SK-N-SH (cell line): ENCODE measurements around the gene SEC24B.

ENCODE experiments used
- ELF1 ChIP-seq: IDR thresholded peaks from 2 replicates; pipeline ENCODE4 v1.4.0; 2012
- GATA2 ChIP-seq: sonication (generic); formaldehyde crosslinking; IDR thresholded peaks from 2 replicates; pipeline ENCODE4 v1.5.0; 2020; ENCODE audit warnings: mild to moderate bottlenecking, missing genetic modification reagents
- JUND ChIP-seq: IDR thresholded peaks from 2 replicates; pipeline ENCODE4 v1.4.0; 2012
- NFIC ChIP-seq: IDR thresholded peaks from 2 replicates; pipeline ENCODE4 v1.4.0; 2012; ENCODE audit warnings: borderline replicate concordance
- POLR2AphosphoS5 ChIP-seq: IDR thresholded peaks from 2 replicates; pipeline ENCODE4 v1.6.1; 2012; ENCODE audit warnings: low read depth, low read length
- SIN3A ChIP-seq: IDR thresholded peaks from 2 replicates; pipeline ENCODE4 v1.6.1; 2012; ENCODE audit warnings: low read depth, mild to moderate bottlenecking, low read length, moderate library complexity, borderline replicate concordance
- TAF1 ChIP-seq: IDR thresholded peaks from 2 replicates; pipeline ENCODE4 v1.6.1; 2012; ENCODE audit warnings: low read depth, mild to moderate bottlenecking, low read length, moderate library complexity, borderline replicate concordance
- TF ChIP-seq, protein P1 (sequence below): IDR thresholded peaks from 2 replicates; pipeline ENCODE4 v1.6.1; 2012; ENCODE audit warnings: mild to moderate bottlenecking, low read depth, low read length, moderate library complexity
- TF ChIP-seq, protein P2 (sequence below): fragments of 200-600 bp; sonication (generic); IDR thresholded peaks from 2 replicates; pipeline ENCODE4 v1.6.1; 2017; ENCODE audit warnings: antibody characterized with exemption, mild to moderate bottlenecking, moderate library complexity
- TF ChIP-seq, protein P3 (sequence below): IDR thresholded peaks from 2 replicates; pipeline ENCODE4 v1.4.0; 2012; ENCODE audit warnings: low read depth

DNA sequence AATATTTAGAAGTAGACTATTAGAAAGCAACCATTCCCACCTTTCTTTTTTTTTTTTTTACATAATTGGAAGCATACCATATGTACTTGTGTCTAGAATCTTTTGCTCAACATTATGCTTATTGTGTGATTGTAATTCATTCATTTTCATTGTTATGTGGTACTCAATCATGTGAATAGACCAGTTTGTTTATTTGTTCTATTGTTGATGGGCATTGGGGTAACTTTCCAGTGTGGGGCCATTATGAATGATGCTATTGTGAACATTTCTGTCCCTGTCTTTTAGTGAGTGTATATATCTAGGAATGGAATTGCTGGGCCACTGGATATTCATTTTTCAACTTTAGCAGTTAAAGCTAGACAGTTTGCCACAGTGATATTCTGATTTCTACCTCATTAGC is 63.9 kb downstream of the SEC24B start:
- TF ChIP-seq, protein P1, sequence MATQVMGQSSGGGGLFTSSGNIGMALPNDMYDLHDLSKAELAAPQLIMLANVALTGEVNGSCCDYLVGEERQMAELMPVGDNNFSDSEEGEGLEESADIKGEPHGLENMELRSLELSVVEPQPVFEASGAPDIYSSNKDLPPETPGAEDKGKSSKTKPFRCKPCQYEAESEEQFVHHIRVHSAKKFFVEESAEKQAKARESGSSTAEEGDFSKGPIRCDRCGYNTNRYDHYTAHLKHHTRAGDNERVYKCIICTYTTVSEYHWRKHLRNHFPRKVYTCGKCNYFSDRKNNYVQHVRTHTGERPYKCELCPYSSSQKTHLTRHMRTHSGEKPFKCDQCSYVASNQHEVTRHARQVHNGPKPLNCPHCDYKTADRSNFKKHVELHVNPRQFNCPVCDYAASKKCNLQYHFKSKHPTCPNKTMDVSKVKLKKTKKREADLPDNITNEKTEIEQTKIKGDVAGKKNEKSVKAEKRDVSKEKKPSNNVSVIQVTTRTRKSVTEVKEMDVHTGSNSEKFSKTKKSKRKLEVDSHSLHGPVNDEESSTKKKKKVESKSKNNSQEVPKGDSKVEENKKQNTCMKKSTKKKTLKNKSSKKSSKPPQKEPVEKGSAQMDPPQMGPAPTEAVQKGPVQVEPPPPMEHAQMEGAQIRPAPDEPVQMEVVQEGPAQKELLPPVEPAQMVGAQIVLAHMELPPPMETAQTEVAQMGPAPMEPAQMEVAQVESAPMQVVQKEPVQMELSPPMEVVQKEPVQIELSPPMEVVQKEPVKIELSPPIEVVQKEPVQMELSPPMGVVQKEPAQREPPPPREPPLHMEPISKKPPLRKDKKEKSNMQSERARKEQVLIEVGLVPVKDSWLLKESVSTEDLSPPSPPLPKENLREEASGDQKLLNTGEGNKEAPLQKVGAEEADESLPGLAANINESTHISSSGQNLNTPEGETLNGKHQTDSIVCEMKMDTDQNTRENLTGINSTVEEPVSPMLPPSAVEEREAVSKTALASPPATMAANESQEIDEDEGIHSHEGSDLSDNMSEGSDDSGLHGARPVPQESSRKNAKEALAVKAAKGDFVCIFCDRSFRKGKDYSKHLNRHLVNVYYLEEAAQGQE = no peak
- TF ChIP-seq, protein P2, sequence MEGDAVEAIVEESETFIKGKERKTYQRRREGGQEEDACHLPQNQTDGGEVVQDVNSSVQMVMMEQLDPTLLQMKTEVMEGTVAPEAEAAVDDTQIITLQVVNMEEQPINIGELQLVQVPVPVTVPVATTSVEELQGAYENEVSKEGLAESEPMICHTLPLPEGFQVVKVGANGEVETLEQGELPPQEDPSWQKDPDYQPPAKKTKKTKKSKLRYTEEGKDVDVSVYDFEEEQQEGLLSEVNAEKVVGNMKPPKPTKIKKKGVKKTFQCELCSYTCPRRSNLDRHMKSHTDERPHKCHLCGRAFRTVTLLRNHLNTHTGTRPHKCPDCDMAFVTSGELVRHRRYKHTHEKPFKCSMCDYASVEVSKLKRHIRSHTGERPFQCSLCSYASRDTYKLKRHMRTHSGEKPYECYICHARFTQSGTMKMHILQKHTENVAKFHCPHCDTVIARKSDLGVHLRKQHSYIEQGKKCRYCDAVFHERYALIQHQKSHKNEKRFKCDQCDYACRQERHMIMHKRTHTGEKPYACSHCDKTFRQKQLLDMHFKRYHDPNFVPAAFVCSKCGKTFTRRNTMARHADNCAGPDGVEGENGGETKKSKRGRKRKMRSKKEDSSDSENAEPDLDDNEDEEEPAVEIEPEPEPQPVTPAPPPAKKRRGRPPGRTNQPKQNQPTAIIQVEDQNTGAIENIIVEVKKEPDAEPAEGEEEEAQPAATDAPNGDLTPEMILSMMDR = no peak
- TF ChIP-seq GATA2 (CRISPR knock-in tag) = no peak
- TF ChIP-seq POLR2AphosphoS5 = no peak
- TF ChIP-seq JUND = no peak
- no peak for TF ChIP-seq SIN3A
- TF ChIP-seq ELF1 = no peak
- TF ChIP-seq, protein P3, sequence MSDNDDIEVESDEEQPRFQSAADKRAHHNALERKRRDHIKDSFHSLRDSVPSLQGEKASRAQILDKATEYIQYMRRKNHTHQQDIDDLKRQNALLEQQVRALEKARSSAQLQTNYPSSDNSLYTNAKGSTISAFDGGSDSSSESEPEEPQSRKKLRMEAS = no peak
- no peak for TF ChIP-seq NFIC
- no peak for TF ChIP-seq TAF1
